Fibroblast of the conjunctiva (primary cell): ENCODE results near the gene MAP1LC3A.
A peak's percentile ranks its signal among the peaks of the same experiment; 100 is the strongest.
"Not testable (repeated sequence)": the region's sequence is repeated elsewhere in the genome, so short reads cannot be mapped to it uniquely, and the experiment has no call there.

Experiments used
- DNase-seq: peaks from one replicate; pipeline ENCODE4 v3.0.0-alpha.2; 2010; ENCODE audit warnings: low read depth

The MAP1LC3A gene

GRCh38 chr20:34558320-34559218 lies at the start of gene MAP1LC3A:
TSS of gene MAP1LC3A (plus strand) at chr20:34558718. CDS start at chr20:34558869, 151 bp downstream.
- DNase-seq: peak; percentile 91

- DNase-seq: no peak
Measured at GRCh38 chr20:34510575-34510974, 47.9 kb upstream of the MAP1LC3A start.

GRCh38 chr20:34511891-34512265 lies 46.6 kb upstream of the MAP1LC3A start:
- DNase-seq: no peak

DNA sequence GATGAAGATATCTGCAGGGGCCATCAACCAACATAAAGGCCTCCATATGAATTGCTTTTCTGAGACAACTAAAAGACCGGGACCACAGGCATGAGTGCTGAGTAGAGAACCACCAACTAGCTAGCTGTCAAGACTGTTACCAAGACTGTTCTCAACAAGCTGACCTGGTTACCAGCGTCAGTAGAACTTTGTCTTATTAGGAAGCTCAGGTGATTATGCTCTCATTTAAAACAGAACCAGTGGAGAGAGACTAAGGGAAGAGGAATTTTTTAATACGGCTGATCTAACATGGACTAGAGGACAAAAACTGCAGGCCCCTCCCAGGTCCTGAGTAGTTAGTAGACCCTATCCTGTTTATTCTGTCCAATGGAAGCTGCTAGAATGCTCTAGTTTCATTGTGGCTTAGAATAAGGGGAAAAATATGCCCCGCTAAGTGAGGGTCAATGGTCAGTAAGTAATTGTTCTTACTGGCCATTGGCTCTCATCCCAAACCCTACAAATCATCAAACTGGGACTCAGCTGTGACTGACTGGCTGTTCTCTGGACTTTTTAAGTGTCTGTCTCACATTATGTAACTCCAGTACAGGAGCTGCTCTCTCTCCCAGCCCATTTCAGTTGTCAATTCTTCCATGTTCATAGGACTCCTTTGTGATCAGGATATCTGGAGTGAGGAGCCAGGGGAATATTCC lies 46.1 kb upstream of the MAP1LC3A start:
- no peak for DNase-seq

DNA sequence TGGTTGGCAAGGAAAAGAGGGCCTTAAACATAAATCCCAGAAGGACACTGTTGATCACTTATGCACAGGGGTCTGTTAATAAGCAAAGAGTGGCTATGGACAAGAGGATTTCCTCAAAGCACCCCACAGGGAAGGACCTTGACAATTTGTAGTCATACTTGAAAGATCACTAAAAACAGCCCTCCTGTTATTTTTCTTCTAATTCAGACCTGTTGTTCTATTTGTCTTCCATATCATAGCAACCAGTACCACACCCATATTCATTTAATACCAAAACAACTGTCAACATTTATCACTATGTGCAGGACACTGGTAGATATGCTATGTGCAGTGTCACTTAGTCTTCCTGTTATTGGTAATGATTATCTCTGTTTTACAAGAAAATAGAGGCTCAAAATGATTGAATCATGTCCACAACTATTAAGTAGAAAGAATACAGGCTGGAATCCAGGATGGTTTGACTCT lies 45.5 kb upstream of the MAP1LC3A start:
- DNase-seq: no peak

DNA sequence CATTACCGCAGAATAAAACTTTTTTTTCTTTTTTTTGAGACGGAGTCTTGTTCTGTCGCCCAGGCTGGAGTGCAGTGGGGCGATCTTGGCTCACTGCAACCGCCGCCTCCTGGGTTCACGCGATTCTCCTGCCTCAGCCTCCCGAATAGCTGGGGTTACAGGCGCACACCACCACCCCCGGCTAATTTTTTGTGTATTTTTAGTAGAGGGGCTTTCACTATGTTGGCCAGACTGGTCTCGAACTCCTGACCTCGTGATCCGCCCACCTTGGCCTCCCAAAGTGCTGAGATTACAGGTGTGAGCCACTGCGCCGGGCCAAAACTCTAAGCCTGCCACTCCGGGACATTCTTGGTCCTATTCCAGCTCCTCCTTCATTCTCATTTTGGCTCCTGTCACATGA lies 44.5 kb upstream of the MAP1LC3A start:
- DNase-seq: not testable (repeated sequence)

DNA sequence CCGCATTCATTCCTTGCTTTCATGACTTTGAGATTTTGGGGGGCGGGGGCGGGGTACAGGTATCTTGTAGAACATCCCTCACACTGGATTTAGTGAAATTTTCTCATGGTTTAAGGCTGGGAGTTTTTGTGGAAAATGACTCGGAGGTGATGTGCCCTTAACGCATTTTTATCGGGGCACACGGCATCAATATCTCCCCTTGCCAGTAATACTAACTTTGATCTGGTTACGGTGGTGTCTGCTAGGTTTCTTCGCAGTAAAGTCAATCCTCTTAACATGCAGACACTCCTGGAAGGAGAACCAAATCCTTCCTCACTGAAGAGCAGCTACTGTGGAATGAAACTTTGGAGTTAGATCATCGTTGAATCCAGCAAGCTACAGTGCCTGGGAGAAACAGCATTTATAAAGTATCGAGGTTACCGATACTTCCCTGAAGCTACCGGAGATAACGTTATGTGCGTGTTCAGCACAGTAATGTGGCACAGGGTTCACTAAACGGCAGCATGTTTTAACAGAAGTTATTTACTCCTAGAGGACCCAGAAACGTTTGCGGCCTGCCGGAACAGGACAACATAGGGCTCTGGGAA lies 43.5 kb upstream of the MAP1LC3A start:
- DNase-seq: no peak

DNA sequence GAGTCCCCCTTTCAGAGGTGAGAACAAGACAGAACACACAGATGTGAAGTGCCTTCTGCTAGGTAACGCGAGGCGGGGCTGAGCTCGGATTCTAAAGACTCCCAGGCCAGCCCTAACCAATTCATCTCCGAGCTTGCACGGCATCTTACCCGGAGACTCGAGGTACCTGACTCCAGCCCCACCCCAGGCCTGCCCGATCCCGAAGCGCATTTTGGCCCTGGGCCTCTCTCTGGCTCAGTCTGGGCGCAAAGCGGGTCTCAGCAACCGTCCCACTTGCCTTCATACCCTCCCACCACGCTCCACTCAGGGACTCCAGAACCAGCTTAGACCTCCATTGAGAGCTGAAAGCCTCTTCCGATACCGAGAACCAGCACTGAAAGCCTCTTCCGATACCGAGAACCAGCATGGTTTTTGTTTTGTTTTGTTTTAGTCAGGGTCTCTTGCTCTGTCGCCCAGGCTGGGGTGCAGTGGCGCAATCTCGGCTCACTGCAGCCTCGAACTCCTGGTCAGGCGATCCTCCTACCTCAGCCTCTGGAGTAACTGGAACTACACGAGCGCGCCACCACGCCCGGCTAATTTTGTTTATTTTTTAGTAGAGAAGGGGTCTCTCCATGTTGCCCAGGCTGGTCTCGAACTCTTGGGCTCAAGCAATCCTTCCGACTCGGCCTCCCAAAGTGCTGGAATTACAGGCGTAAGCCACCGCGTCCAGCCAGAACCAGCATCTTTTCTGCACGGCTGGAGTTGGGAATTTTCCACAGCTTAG lies 42.9 kb upstream of the MAP1LC3A start:
- DNase-seq: no peak

GRCh38 chr20:34516247-34517113 lies 42.0 kb upstream of the MAP1LC3A start, which contains the start of gene DYNLRB1:
TSS of gene DYNLRB1 (plus strand) at chr20:34516422. CDS start at chr20:34516459, 37 bp downstream.
- peak; percentile 91 for DNase-seq

DNA sequence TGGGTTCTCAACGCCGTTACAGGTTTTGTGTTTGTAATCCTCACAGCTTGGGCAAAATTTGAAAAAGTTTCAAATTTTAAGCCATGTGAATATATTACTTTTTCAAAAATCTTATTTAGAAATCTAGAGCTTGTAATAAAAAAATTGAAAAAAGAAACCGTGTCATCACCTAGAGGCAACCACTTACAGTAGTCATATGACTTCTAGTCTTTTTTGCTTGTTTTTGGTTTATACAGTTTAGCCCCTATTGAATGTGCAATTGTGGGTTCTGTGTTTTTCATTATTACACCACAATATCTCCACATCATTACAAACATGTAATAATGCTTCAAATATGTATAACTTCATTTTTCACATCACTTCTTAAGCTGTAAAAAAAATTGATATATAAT lies 41.4 kb upstream of the MAP1LC3A start:
- no peak for DNase-seq

DNA sequence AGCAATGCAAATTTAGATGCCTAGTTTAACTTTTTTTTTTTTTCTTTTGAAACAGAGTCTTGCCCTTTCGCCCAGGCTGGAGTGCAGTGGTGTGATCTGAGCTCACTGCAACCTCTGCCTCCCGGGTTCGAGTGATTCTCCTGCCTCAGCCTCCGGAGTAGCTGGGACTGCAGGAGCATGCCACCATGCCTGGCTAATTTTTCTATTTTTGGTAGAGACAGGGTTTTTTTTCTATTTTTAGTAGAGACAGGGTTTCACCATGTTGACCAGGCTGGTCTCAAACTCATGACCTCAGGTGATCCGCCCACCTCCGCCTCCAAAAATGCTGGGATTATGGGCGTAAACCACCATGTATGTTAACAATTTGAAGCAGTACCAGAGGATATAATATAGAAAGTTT lies 39.7 kb upstream of the MAP1LC3A start:
- DNase-seq: not testable (repeated sequence)

- not testable (repeated sequence) for DNase-seq
Measured at GRCh38 chr20:34519841-34520240, 38.7 kb upstream of the MAP1LC3A start.

DNA sequence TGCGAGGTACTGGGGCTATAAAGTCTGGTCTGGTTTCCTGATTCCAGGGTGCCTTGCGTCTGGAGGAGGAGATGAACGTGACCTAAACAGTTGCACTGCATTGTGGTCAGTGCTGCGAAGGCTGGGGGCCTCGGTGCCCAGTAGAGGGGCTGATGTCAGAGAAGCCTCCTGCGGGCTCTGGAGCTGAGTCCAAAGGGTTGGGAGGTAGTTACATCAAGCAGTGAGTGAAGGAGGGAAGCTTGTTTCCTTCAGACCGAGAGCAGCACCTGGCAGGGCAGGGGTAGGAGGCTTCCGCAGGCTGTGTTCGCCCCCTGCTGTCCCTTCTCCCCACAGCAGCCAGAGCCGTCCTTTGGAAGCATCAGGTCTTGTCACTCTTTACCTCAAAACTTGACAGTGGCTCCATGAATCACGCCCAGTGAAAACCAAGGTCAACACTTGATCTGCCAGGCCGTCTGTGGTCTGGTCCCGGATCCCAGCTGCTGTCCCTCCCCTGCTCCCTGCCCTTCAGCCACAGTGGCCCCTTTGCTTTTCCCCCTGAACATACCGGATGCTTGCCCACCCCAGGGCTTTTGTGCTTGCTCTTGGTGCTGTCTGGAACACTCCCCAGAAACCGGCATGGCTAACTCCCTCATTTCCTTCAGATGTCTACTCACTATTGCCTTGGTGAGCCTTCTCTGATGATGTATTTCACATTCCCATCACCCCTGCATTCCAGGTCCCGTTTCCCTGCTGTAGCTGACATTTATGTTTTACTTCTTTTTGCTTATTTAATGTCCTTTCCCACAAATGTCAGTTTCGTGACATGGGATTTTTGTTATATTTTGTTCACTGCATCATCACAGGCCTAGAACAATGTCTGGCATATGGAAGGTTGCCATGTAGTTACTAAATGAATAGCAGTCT lies 35.3 kb upstream of the MAP1LC3A start:
- DNase-seq: no peak

DNA sequence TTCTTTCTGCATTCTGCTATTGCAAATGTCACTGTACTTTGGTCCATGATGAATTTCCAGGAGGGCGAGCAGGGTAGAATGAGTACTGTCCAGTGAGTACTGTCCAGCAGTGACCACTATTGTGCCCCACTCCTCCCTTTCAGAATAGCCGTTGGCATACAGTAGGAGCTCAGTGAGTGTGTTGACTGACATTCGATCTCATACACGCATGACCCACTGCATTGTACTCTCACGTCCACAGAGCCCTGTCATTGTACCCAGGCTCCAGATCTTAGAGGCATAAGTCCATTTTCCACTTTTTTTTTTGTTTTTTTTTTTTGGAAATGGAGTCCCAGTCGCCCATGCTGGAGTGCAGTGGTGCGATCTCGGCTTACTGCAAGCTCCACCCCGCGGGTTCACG lies 34.1 kb upstream of the MAP1LC3A start:
- DNase-seq: no peak

DNA sequence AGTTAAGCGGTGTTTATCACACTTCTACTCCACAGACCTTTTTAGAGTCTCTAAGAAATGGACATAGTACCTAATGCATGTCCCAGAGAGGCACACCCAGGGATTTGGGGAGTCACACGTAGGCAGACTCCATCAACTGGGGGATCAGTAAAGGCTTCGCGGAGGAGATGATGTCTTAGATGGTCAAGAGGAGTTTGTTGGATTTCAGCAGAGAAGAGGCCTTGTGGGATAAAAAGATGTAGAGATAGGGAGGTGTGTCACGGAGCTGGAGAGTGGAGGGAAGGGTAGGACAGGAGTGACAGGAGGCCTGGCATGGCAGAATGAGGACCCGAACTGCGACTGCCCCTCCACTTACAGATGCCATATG lies 33.2 kb upstream of the MAP1LC3A start:
- DNase-seq: no peak

DNA sequence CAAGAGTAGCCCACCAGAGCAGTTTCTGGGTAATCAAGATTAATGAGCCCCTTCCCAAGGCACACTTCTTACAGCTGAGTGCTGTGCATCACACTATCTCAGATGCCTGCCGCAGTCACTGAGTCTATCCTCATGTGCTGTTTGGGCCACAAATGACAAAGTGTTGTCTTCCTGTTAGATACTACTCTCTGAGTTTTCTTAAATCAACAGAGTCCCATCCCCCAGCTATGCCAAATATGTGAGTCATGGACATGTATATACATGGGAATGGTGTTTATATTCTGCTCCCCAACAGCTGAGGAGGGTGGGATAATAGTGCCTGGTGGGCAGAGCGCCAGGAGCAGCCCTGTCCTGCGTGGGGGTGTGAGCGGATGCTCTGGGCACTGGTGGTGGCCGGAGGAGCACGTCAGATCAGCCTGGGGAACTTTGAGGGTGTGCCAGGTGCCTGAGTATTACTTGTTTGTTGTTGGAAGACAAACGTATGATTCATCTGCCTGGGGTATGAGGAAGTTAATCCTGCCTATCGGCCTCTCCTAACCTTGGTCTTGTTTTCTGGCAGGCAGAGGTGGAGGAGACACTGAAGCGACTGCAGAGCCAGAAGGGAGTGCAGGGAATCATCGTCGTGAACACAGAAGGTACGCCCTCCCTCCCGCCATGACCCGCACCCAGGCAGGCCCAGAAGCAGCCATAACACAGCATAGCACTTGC lies 32.7 kb upstream of the MAP1LC3A start:
- peak; percentile 96 for DNase-seq

DNA sequence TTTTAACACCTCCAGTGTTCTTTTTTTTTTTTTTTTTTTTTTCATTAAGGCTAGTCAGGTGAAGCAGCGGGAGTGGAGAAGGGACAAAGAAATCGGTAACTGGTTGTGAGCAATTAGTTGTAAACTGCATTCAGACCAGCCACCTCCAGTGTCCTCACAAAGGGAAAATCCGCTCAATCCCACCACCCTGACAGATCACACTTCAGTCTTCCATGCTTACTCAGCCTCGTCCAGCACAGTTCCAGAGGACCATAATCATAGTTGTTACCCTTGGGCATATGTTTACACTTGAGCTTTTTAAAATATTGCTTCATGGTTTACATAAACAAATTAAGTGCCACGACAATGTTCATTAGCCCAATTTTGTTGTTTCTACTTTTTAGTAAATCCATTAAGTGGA lies 32.1 kb upstream of the MAP1LC3A start:
- no peak for DNase-seq

GRCh38 chr20:34527016-34527415 lies 31.5 kb upstream of the MAP1LC3A start:
- DNase-seq: no peak

DNA sequence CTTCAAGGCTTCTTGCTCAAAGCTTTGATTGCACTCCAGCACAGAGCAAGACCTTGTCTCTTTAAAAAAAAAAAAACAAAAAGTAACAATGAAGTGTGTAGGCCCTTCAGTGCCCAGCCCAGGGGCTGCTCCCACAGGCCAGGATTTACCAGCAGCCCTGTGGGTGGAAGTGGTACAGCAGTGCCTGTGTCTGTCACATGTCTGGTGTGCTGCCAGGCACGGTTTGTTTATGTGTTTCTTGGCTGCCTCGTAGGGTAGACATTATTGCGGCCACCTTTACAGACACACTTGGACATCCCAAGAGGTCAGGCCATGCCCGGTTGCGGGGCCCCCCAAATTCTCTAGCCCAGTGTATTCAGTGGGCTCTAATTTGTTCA lies 29.6 kb upstream of the MAP1LC3A start:
- DNase-seq: no peak
